Endometrial microvascular endothelial cells (primary cell): ENCODE results near the gene RAI1. TPM values are rescaled to one million over a fixed set of nuclear protein-coding genes. Genes with fewer than 3 reads are reported as not detected.

Experiments
- in situ Hi-C: cut with HindIII; loops from 2 replicates; pipeline ENCODE4 v1.10.0; 2017; ENCODE audit warnings: low sequenced_read_pairs, low pct_unique_long_range_greater_than_20kb; ENCODE audit errors: inconsistent ontology term
- total RNA-seq: library from RNA; depleted of rRNA; stranded (reverse); fragments of >200 nt; gene quantifications from one replicate; pipeline ENCODE4 v1.2.3, GENCODE V29; 2015; ENCODE audit errors: inconsistent ontology term

Gene RAI1
- total RNA-seq, 1 donor from 2014 or later: 14.3 TPM

DNA sequence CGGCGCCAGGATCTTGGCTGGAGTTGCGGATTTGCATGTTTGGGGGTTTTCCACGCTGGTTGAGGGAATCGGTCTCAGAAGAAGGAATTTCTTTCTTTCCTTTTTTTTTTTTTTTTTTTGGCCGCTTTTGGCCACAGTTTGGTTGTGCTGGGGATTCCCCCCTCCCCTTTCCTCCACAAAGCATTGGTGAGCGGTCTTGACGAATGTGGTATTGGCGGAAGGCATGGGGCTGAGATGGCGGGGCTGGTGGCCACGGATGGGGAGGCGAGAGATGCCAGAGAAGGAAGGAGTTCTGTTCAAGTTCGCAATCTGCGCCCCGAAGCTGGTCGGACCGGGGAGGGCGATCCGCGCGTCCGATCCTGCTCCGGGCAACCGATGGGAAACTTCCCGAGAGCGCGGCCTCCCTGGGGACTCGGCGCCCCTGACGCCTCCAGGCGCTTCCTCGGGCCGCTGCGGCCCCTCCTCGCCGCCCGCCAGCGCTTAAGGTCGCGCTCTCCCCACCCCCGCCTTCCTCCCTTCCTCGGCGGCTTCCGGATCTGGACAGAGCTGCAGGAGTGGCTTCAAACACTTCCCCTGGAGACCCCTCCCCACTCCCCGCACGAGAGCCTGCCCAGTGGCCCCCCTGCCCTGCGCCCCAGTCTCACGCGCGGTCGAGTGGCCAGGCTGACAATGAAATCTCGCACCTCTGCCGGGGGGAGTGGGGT, 43.2 kb downstream of the RAI1 start:
- in situ Hi-C loops: no loop called here

DNA sequence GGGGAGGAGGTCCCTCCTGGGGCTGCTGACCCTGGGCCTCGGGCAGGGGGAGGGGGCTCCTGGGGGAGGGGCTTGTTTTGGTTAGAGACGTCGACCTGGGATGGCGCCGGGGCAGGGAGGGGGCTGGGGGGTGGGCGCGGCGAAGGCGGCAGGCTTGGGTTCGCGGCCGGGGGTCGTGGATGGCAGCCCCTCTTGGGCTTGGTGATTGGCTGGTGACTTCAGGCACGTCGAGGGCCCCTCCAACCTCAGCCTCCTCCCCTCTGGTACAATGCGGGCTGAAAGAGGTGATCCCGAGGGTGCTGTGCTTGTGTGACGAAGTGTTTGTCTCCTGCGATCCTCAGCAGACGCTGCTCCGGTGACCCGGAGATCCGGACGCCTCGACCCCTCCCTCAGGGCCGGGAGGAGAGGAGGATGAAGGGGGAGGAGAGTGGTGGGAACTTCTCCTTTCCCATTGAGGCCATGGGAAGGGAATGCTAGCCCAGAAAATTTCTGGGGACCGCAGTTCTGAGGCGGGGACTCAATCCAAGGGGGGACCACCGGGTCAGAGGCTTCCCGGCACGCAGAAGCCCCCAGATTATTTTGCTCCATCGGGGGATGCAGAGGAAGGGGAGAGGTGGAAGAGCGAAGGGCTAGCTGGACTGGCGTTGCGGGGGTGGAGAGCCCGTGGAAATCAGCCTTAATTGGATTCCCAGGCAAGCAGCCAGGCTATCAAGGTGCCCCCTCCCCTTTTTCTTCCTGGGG, 43.9 kb downstream of the RAI1 start:
- in situ Hi-C loops: no loop called here

DNA sequence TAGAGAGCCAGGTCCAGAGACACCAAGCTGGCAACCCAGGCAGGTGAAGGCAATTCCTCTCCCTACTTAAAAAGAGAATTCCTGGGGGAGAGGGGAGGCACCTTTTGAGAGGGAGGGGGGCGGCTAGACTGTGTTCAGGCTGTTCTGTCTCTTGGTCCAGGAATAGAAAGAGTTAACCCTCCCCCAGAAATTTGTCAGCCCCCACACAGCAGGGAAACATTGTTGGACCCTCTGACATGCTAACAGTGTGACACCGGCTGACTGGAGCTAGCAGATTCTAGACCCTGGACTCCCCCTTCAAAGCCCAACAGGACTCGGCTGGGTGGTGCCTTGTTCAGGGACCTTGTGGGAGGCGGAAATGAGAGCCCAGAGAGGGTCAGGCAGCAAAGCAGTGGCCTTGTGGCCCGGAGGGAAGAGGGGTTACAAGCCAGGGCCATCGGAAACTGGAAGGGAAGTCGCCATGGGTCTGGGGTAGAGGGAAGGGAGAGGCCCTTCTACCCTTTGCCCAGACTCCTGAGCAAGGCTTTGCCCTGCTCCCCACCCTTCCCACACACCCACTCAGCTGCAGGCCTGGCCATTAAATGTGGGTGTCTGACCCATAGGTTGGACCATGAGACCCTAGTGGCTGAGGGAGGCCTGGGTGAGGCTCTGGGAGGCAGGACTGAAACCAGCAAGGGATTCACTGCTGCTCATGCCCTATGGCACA, 44.6 kb downstream of the RAI1 start:
- in situ Hi-C loops: no loop called here

DNA sequence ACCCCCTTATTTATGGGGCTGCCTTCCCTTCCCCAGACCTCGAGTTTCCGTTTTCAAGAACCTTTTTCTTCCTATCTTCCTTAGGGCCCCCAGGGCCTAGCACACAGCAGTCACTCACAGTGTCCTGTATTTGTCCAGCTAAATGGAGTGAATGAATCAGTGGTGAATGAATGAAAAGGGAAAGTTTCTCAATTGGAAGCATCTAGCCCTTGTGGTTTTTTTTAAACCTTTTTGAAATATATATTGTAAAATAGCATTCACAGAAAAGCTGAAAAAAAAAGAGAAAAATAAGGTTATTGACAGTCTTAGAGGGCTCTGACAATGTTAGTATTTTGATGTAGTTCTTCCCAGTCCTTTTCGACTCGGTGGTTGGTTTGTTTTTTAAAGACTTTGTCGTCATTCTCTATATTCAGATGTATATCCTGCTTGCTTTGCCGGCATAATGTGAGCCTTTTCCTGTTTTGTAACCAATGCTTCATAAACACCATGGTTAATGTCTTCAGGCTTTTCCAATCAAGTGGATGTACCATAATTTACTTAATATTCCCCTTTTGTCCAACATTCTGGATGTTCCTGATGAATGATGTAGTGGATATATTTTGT, 45.3 kb downstream of the RAI1 start:
- in situ Hi-C loops: no loop called here

DNA sequence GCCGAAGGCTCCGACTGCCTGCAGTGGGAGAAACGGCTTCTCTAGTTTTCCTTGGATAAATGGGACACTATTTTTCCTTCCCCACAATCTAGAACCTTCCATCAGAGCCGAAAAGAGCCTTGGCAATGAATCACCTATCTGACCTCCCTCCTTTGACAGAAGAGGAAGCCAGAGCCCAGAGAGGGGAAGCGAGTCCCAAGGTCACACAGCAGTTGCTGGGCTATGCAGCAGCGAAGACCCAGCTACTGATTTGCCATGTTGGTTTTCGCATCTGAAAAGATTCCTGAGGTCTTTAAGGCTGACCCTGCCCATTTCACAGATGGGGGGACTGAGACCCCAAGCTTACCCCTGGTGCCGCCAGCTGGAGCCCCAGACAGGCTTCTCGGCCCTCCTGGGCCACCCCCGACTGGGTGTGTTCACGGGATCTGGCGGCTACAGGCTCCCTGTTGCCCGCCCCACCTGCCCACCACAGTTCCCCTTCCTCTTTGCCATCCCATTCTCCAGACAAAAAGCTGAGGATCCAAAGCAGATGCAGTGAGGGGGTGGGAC, 45.9 kb downstream of the RAI1 start:
- in situ Hi-C loops: no loop called here

DNA sequence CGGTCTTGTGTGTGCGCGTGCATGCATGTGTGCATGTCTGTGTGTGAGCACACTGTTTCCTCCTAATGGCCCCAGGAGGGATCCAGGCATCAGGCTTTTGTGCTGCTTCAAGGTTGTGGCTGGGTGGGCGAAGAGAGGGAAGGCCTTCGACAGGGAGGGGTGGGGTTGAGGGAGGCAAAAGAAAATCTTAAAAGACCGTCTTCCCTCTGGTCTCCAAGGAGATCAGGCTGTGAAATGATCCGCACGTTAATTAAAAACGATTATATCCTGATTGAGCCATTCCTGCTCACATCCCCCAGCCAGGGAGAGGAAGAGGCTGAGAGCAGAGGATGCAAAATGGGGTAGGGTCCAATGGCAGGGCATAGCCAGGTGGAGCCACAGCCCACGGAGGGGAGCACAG, 46.9 kb downstream of the RAI1 start:
- in situ Hi-C loops: no loop called here

DNA sequence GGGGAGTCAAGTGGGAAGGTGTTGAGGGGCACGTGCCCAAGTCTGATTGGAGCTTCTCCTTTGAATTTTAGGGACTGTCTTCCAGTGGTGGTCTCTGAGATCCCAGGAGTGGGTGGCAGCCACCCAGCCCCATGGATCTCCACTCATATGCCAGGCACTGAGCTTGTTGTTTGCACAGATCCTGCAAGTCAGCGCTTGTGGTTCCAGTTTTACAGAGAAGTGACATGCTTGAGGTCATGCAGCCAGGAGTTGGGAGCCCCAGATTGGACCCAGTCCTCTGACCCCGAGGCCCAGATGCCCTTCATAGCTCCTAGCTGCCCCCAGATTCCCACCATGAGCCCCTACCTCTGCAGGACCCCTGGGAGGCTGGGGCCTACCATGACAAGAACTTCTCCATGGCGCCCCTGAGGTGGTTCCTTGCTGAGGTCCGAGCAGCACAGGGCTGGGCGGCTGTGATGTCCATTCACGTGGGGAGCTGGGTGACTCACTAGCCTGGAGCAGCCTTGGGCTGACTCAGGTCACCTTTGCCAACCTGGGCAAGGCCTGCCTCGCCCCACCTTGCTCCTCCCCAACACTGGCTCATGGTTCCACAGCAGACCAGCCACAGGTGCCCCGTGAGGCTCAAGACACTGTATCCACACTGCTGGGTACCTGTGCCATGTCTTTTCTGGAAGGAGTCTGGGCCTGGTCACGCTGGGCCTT, 47.4 kb downstream of the RAI1 start:
- in situ Hi-C loops: no loop called here

DNA sequence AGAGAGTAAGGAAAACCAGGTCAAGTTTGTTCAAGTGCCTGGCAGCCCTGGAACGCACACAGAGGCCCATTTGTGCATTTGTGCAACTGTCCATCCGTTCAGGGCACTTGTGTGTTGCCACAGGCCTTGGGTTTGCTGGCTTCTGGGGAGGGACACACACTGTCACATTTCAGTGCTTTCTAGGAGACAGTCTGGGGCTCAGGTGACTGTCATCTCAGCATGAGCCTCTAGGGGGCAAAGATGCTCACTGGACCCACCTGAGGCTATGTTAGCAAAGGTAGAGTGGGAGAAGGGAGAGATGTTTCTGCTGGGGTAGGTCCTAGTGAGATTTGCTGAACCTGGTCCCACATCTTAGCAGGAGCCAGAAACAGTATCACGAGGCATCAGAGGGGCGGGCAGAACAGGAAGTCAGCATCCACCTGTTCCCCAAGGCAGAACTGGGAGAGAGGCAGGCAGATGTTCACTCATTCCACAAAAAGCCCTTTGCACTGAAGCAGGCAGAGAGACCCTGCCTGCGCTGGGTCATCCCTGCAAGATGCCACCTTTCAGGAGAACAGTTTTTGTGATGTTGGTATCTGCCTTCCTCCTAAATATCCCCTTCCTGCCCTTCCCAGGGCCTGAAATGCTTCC, 48.5 kb downstream of the RAI1 start:
- in situ Hi-C loops: no loop called here

DNA sequence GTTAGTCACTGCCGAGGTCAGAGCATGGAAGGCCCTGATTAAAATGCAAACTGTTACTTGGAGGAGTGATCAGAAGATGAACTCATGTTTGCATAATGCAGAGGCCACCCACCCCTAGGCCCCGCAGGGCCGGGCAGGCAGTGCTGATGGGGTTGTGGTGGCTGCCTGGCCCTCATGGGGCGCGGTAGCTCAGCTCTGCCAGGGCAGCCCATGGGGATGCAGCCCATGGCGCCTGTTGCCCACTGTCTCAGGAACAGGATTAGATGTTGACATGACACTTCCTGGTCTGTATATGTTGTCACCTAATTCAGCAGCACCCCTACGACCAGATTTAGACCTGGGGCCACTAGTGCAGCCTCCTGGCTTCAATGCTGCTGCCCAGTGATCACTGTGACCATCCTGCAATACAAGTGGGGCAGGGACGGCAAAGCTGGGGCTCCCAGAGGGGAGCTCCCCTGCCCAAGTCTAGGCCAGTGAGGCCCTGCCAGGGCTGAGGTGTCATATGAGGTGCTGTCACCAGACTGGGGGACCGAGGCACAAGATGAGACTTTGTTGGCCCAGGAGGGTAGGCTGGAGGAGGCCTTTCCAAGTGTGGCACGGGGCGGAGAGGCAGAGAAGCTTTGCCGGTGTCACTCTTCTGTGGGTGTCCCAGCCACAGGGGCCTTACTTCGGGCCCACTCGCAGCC, 49.1 kb downstream of the RAI1 start:
- in situ Hi-C loops: no loop called here

DNA sequence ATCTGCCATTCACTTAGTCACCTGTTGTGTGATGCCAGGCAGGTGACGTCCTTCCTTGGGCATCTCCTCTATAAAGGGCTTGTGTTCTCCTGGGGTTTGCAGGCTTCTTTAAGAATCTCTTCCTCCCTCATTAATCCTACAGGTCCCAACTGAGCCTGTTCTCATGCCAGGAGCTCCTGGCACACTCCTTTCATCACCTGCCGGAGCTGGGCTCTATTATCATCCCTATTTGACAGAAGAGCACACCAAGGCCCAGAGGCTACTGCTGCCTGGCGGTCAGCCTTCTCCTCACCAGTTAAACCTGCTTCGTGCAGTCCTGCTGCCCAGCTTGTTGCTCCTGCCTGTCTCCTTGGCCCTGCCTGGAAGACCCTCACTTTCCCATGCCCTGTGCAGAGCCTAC, 51.2 kb downstream of the RAI1 start:
- in situ Hi-C loops: no loop called here

DNA sequence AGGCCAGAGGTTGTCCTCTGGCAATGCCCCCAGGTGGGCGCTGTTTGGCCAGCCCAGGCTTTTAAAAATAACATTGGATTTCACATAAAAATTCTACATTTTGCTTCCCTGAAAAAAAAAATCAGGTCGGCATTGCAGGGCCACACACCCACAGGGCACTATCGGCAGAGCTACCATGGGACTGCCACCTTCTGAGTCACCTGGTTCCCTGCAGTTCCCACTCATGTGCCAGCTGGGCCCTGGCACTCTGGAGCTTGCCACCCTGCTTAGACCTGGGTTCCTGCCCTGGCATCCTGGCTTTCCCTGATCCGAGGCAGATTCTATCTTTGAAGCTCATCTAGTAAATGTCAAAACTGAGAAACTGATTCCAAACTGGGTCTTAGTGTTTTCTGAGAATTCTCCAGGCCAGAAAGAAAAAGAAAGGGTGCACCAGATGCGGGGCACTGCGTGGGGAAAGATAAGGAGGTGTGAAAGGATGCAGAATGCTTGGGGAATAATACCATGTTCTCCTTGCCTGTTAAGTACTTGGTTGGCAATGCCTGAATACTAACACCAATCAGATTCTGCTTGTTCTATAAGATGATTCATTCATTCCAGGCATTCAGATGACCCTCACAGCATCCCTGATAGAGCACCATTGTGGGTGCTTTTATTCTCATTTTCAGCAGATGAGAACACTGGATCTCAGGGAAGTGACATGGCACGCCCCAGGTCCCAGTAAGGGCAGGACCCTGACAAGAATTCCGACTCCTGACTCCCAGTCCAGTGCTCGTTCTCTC, 51.8 kb downstream of the RAI1 start:
- in situ Hi-C loops: no loop called here

DNA sequence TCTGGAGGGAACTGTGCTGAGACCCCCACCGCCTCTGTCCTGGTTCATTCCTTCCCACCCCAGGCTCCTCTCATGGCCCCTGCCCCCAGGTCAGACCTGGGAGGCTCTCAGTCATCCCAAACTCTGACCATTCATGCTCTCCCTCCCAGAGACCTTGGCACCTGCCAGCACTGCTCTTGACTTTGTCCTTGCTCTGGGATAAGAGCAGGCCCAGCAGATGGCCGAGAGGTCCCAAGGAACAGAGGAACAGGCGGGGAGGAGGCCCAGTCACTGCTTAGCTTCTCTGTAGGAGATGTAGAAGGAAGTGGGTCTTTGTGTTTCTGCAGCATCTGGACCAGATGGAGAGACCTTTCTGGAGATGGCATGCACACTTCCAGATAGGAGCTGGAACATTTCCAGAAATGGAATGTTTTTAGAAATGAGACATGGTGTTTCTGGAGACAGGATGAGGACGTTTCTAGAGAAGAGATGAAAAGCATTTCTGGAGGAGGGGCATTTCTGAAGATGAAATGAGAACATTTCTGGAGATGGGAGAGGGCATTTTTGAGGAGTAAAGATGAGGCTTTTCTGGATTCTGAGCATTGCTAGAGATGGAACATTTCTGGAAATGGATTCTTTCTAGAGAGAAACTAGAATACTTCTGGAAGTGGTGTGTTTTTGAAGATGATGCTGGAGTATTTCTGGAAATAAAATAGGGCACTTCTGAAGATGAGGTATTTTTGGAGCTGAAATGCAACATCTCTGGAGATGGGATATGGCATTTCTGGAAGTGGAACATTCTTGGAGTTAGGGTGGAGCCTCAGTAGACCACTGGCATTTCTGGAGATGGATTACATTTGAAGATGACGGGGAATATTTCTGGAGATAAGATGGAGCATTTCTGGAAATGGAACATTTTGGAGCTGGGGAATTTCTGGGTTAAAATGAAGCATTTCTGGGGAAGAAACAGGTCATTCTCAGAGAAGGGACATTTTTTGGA, 55.2 kb downstream of the RAI1 start:
- in situ Hi-C loops: no loop called here

DNA sequence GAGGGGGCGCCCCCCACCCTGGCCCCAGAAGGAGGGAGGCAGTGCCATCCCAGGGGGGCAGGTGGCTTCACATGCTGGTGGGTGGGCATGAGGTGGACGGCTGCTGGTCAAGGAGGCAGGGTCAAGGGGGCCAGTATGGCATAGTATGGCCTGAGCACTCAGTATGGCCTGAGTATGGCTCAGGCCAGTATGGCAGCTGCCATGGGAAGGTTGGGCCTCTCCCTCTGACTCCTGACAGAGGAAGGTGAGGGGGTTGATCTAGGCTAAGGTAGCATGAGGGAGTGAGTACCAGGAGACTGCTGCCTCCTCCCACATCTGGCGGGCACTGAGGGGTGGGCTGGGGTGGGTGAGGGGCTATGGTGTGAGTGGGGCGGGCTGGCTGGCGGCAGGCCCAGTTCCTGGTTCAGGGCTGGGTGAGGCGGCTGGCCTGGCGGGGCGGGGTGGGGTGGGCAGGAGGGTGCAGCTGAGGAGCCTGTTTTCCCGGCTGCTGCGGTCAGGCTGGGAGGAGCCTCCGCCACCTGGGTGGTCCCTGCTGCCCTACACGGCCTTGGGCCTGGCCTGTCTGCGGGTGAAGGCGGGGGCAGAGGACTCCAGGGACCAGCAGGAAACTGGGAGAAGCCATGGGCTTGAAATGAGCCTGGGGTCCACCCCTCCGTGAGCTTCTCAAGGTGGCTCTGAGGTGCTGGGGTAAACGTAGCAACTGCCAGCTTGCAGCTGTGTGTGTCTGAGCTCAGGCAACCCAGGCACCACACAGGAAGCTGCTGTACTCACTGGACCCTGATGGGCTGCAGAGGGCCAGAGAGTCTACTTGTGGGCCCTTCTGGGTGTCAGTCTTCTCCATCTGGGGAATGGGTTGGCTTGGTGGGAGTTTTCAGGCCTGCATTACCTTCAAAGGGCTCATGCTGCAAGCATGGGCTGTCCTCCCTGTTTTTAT, 57.0 kb downstream of the RAI1 start:
- in situ Hi-C loops: no loop called here

DNA sequence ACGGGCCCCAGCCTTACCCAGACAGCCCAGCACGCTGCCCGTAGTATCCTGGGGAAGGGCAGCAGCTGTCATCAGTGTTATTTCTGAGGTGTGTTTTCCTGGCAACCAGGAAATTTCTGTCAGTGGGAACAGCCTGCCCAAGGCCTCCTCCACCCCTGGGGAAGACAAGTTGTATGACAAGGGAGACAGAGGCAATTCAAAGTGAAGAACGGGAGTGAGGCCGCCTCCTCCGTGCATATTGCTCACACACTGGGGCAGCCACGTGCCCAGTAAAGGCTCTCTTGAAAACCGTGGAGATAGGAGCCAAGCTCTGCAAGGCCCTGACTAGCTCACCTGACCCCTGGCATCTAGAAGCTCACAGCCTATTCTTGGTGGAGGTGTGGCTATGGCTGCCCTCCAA, 57.6 kb downstream of the RAI1 start:
- in situ Hi-C loops: no loop called here

DNA sequence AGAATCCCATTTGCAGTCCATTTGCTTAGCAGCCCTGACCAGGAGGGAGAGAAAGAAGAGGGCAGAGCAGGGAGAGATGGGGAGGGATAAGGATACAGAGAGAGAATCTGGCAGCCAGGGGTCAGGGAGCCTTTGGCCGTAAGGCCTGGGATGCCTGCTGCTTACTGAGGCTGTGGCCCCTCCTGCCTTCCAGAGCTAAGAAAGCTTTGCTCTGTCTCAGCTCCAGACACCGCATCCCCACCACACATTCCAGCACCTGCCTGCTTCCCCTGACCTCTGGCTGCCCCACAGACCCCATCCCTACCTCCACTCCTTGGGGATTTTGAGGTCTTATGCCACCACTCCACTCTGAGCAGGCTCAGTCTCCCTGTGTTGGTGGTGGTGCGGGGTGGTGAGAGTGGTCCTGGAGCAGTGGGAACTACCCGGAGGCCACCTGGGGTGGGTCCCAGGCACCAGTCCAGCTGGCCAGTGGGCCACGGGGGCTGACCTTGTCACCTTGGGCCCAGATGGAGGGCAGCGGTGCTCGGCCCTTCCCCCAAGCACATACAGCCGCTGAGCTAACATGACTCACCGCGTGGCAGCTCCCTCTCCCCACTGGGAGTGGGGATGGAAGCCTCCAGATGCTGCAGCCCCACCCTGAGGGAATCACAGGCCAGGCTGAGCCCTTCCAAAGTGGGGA, 58.3 kb downstream of the RAI1 start:
- in situ Hi-C loops: no loop called here
